GM10847 (cell line): ENCODE measurements around the gene AUTS2.

Experiments used
- POLR2A ChIP-seq: IDR thresholded peaks from 2 replicates; pipeline ENCODE4 v1.6.1; 2011; ENCODE audit not compliant: insufficient read length; ENCODE audit errors: extremely low read depth

Gene AUTS2

DNA sequence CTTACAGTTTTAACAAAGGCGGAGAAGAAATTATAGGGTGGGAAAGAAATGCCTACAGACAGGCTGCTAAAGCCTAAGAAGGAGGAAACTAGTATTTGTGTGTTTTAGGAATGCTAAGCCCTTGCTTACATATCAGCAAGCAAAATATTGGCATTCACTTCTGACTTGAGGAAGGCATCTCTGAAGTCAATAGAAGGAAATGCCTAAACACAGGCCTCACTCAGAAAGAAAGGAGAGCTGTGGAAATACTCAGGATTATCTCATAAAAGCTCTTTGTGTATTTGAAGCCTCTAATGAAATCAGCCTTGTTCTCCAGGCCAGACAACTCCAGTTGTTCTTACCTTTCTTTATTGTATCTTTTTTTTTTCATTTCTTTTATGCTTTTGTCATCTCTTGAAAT, 158.0 kb downstream of the AUTS2 start:
- TF ChIP-seq POLR2A, result no peak

DNA sequence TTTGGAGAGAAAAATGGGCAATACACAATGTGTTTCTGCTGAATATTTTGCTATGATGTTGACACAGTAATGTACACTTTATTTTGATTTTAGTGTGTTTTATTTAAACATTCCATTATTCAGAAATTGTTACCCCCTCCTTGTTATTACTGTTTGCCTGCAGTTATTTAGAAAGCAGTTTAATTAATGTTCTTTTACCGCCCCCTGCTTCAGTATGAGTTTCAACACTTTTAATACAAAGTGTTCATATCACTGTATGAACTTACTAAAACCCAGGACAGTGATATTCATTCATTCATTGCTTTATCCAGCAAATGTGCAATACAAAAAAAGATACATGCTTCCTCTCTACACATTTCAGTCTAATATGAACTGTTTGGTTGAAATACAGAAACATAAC, 159.3 kb downstream of the AUTS2 start:
- no peak for TF ChIP-seq POLR2A

DNA sequence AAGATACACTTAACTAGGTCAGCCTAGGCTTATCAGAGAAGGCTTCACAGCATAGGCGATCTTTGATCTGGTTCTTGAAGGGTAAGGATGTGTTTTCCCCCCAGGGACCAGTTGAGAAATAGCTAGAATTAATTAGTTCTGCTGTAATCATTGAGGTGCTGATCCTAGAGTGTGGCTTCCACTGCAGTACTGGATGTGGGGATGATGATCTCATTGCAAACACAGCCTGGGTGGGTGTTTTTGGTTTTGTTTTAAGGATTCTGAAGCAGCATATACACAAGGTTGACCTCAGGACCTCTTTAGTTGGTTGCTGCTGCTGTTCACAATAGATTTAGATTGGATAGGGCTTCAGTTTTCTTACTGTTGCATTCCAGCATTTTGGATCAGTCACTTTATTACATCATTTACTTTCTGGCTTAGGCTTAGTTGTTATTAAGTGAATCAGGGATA, 159.7 kb downstream of the AUTS2 start:
- no peak for TF ChIP-seq POLR2A

DNA sequence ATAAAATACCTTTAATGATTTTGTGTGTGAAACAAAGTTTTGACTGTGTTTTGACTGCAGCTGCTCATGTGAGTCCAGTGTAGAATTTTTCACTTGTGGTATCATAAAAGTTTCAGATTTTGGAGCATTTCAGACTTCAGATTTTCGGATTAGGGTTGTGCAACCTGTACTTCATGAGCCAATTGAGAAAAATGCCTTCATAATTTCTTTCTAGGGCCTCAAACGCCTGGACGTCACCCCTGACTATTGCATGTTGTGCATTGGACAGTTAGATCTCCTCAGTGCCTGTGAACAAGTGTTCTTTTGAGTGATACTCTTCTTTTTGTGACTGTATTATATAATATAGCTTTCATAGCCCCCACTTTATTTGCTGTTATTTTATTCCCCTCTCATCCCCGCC, 161.1 kb downstream of the AUTS2 start:
- TF ChIP-seq POLR2A, result no peak

DNA sequence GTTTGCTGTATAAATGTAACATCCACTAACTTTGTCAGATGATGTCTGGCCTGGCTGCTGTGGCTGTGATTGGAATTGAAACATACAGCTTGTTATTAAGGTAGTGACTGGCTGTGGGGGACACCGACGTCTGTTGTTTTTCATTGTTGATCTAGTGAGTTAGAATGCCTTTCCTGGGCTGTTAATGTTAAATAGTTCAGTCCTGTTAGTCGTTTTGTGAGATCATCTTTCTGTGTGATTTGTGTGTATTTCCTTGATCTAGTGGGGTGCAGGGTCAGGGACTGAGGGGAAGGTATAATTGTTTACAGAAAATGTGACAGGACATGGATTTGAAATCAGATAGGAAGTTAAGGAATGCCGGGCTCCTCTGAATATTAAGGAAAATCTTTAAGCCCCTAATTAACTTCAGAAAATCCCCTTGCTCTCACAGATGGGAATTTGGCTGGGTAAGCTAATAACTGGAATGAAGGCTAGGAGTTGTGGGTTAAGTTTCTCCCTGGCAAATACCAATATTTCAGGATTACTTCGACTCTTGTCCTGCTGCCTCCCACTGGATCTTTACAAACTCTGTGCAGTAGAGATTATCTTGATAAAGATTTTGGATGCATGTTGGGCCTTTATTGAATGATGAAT, 163.1 kb downstream of the AUTS2 start:
- no peak for TF ChIP-seq POLR2A

DNA sequence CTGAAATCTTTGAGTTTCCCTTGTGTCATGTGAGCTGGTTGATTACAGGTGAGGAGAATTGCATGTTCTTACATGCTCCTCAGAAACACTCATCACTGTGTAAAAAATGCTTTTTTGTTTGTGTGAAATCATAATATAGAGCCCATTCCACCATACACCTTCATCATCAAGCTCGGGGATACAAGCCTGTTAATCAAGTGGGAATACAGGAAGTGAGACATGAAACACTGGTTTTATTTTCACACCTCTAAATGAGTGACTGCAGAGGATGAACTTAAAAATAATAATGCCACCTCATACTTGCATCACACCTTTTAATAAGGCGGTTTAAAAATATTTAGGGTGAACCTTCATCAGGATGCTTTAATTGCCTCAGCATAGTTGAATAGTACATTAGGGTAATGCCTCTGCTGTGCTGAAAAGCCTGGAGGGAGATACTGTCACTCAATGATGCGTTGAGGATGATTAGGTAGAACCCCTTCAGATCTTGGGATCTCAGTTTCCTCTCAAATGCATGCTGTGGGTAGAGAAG, 164.6 kb downstream of the AUTS2 start:
- TF ChIP-seq POLR2A, result no peak

DNA sequence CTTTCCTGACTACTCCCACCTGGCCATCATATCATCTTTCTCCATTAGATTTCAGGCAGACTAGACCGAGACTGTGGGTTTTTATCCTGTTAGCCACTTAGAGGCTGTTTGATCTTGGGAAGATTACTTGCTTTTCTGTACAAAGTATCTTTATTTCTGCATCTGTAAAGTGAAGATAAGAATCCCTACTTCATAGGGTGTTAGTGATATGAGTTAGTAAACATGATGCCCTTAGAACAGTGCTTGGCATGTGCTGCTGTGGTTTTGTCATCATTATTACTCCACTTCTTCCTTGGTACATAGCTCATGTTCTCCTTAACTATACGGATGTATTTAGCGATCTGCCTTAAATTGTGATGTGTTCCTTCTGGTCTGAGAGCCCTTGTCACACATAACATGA, 165.2 kb downstream of the AUTS2 start:
- TF ChIP-seq POLR2A, result no peak

DNA sequence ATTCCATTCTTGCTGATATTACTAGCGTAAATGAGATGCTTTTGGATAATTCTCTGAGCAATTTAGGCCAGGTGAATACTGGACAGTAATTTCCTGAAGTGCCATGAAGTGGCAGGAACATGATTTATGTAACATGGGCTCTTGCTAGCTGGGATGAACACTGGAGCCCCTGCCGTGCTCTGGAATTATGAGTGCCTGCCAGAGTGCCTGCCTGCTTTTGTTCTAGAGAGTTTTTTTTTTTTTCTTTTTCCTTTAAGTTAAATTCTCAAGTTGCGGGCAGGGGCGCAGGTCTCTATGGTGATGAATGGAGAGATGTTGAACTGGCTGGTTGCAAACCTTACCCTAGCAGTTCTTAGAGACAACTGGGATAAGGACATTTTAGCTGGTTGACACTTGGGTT, 165.9 kb downstream of the AUTS2 start:
- no peak for TF ChIP-seq POLR2A

DNA sequence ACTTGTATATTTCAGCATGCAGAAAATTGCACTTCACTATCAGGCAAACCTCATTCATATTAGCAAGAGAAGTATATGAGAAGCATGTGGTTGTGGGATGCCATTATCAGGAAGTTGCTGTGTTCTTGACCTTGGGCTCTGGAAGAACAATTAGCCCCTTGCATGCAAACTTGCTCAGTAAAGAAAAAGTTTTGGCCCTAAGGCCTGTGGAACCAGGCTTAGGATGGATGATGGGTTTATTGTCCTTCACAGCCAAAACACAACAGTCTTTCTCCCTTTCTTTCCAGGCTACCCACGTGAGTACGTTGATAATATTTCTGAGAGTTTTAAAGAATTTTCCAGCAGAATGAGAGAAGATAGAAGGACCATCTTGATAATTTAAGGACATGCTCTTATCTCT, 166.4 kb downstream of the AUTS2 start:
- TF ChIP-seq POLR2A, result no peak

DNA sequence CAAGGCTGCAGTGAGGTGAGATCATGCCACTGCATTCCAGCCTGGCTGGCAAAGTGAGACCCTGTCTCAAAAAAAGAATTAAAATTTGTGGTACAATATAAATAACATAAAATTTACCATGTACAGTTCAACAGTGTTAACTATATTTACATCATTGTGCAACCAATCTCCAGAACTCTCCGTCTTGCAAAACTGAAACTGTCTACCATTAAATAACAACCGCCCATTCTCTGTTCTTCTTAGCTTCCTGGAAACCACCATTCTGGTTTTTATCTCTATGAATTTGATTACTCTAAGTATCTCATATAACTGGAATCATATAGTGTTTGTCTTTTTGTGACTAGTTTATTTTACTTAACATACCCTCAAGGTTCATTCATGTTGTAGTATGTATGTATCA, 167.6 kb downstream of the AUTS2 start:
- TF ChIP-seq POLR2A, result no peak

DNA sequence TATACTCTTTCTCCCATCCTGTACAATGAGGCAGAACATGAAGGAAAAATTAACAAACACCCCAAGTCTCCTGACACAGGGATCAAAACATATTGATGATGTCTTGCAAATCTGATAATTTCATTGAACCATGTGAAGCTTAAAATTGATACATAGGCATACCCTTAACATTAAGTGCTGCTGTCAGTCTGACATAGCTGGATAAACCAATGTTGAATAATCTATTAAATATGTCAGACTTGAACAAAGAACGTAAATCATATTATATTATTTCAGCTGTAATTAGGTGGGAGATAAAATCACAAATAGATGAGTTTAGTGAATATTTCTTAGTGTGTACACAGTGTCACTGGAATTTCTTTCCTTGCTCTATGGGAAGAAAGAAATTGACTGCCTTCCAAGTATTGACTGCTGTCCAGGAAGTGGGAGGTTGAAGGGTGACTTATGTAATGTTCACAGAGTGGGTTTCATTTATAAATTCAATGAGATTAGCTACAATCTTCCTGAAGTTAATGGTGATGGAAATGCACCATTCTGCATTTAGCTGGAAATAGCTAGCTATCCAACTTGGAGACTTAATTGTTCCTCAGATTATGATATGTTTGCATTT, 170.8 kb downstream of the AUTS2 start:
- no peak for TF ChIP-seq POLR2A

DNA sequence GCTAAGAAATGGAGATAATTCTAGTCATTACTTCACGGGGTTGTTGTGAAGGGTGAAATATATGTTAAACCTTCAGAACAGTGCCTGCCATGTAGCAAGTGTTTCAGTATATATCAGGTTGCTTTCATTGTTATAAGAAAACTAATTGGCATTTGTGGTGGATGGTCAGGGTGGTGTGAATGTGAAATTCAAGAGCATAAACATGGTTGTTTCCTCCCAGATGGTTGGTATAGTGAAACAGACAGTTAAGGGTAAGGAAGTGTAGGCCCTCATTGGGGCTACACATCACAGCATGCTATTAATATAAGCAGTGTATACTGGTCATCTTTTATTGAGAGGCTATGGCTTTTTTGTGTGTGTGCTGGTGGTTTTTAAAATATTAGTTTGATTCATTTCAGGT, 171.6 kb downstream of the AUTS2 start:
- TF ChIP-seq POLR2A, result no peak

DNA sequence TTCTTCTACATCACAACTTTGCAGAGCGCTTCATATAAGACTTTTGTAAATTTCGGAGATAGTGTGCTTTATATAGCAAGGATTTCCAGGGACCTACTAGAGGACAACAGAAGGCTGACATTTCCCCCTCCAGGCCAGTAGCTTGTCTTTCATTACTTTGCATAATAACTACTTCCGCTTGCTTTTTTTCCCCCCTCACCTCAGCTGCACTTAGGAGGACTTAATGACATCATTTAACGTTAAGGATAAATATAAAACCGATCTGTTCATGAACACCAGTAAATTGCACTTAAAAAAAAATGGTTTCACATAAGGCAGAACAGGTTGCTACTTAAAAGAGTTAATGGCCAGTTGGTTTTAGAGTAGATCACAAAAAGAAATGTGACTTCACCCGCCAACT, 172.3 kb downstream of the AUTS2 start:
- no peak for TF ChIP-seq POLR2A

DNA sequence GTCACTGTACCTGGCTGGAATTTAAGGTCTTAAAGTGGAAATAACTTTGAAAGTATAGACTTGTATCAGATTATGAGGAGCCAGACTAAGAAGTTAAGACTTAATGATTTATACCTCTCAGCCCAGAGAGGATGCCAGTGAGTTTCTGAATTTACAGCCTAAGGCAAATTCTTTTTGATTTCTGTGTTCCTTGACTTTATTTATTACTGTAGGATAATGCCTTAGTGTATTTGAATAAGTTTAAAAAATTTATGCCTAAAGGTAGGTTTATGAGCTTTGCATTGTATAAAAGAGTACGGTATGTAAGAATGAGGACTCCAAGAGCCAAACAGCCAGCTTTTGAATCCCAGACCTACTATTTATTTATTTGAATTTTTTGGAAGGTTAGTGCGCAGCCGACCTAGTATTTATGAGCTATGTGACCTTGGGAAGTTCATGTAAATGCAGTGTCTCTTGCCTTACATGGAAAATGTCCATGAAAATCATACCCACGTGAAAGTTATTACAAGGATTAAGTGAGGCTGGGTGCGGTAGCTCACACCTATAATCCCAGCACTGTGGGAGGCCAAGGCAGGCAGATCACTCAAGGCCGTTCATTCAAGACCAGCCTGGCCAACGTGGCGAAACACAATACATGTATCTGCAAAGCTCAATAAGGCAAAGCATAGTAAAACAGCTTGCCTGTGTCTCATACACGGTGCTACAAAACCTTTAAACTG, 174.6 kb downstream of the AUTS2 start:
- TF ChIP-seq POLR2A, result no peak

DNA sequence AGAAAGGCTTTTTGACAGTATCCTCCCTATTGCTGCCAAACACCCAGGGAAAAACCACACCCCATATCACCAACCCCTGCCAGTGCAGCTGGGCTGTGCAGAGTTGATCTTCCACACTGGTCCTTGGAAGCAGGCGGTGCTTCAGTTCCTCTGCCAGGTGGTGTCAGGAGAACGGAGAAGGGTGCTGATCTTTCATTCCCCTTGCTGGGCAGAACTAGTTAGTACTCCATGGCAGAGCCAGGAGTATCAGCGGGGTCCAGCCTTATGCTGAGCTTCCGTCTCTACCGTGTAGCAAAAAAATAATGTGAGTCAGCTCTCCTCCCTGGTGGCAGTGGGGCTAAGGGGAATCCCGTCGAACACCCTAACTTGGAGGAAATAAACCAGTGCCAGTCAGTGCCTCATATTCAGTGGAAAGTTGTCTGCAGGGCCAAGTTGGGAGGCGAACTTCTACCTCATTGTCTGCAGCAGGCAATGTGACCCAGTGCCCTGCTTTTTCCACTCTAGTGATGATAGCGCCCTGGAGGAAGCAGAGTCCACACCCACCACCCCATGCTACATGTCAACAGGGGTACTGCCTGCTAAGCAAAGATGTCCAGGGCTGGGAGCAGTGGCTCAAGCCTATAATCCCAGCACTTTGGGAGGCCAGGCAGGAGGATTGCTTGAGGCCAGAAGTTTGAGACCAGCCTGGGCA, 175.4 kb downstream of the AUTS2 start:
- TF ChIP-seq POLR2A, result no peak

DNA sequence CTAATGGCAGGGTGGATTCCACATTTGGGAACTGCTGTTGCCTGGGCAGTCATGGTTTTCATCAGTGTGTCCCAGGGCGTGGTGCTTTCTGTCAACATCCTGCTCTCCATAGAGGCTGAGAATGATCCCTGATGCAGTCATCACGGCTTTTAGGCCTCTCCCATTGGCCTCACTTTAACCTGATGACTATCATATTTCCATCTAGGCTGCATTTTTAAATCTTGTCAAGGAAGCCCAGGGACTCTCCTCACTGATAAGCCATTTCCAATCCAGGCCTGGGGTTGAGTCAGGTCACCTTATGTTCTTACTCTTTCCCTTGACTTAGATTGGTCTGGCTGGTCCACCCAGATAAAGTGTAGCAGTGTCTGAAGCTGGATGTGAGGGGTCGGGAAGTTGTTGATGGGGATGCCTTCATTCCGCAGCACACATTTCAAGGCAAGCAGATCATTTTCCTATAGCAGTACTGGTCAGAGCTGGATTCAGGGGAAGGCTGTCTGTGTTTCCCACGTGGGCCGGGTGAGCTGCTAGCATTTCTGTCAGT, 177.0 kb downstream of the AUTS2 start:
- no peak for TF ChIP-seq POLR2A

DNA sequence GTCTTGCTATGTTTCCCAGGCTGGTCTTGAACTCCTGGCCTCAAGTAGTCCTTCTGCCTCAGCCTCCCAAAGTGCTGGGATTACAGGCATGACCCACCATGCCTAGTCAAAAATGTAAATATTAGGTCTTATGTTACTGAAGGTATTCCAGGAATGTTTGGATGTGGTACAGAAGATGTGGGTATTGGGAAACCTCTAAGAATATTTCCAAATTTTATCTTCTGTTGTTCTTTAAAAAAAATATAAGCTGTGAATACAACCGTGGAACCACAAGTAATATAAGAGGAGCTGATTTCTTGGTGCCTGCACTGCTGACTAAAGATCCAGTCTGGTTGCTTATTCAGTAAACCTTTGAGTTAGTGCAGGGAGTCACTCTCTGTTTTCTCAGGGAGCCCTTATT, 178.3 kb downstream of the AUTS2 start:
- TF ChIP-seq POLR2A, result no peak
